H54 (cell line): ENCODE measurements around the gene TJAP1.

Source experiments
- DNase-seq: peaks from one replicate; pipeline ENCODE4 v3.0.0; 2011; ENCODE audit warnings: low spot score, mixed read lengths; ENCODE audit not compliant: insufficient read length
- FAIRE-seq: peaks from 3 replicates; lab custom pipeline; 2011; peaks lifted over from hg19 to GRCh38; lab: Jason Lieb, UNC
- POLR2A ChIP-seq: IDR thresholded peaks from 2 replicates; pipeline ENCODE4 v1.6.1; 2011; ENCODE audit warnings: low read depth, mild to moderate bottlenecking, low read length

TJAP1 gene

DNA sequence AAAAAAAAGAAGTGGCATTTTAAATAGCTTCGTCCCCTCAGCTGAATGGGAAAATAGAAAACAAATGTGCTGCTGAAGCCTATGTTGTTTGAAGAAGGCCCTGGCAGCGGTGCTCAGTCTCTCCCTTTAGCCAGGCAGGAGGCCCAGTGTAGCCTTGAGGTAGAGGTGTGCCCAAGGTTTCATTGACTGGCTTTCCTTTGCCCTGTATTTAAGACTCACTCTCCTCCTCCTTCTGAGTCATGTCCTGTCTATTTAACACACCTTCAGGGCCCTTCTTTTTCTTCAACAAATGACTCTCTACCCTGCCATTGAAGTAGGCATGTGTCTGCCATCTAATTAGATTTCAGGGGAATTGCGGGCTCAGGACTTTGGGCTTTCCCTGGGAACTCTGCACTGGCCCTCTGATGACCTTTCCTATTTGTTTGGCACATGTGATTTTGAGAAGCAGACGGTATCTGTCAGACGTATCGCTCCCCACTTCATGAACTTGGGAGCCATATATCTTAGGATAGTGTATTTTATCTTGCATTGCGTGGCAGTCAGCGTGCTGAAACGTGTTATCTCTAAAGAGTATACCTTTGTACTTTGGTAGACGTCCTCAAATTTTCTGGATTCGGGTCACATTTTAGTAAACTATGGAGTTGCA, 4.3 kb downstream of the TJAP1 start:
- FAIRE-seq (no peak), DNase-seq (no peak)
- TF ChIP-seq POLR2A = no peak

DNA sequence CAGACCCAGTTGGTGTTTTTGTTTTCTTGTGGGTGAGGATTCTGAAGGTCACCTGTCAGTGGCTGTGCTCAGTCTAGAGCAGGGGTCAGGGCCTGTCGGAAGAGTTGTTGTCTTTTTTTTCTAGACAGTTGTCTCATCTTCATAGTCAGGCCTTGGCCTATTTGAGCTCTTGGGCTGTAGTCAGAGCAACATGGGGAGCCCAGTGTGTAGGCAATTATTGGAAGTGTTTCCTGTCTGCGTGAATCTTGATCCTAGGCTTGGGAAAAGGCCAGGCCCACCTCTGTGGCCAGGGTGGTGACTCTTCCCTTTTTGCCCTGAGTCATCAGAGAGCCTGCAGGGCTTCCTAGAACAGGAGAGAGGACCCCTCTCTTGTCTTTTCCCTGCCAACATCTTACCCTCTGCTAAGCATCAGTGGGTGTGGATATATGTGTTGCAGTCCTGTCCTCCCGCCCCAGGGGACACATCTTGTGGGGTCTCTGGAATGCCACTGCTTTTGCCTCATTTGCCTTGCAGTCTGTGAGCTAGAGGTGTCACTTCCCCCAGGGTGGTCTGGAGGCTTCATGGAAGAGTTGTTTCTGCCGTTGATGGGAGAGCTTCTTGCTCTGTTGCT, 11.4 kb downstream of the TJAP1 start:
- DNase-seq (peak; percentile 45), FAIRE-seq (no peak)
- TF ChIP-seq POLR2A = no peak

DNA sequence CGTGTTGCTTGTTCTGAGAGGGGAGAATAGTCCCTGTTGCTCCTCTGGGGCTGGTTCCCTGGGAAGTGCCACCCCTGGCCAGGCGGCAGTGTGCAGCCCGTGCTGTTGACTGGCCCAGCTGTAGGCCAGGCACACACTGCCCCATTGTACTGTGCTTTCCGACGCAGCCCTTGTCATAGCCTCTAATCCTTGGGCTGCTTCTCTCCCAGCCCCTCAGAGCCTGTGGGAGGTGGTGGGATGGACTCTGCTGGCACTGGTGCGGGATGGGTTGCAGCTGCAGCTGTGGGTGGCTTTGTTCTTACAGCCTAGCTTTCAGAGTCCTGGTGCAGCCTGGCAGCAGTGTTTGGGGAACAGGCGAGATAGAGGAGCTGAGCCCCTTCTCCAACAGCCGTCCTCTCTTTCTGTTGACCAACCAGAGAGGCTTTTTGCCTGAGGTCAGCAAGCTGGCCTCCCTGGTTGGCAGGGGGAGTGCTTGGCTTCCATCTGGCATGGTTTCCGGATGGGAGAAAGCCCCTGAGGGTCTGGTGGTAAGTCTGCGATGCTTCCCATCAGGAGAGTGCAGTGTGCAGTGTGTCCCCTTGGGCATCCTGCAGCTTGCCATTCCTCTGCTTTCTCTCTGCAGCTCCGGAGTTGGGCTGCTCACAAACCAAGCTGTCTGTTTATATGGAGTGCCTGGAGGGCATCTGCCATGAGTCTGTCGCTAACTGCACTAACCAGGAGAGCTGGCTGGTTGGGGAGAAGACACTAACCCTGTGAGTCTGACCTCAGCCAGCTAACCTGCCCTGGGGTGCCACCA, 12.1 kb downstream of the TJAP1 start:
- no peak for DNase-seq
- FAIRE-seq = no peak
- TF ChIP-seq POLR2A = no peak

DNA sequence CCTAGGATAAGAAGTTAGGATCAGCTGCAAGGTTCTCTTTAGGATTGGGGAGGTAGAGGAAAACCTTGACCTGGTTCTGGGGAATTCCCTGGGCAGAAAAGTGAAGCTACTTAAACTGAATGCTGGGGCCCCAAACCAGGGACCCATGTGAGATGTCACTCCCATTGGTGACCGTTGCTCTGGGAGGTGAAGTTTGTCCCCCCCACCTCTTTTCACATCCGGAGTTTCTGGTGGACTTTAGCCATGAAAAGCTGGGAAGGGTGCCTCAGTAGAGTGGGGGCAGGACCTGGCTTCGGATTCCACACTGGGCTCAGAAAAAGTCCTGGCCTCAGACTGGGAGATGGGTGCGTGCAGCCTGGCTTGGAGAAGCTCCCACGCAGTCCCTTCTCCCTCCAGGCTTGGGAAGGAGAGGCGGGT, 13.2 kb downstream of the TJAP1 start:
- no peak for FAIRE-seq
- TF ChIP-seq POLR2A = no peak
- no peak for DNase-seq

DNA sequence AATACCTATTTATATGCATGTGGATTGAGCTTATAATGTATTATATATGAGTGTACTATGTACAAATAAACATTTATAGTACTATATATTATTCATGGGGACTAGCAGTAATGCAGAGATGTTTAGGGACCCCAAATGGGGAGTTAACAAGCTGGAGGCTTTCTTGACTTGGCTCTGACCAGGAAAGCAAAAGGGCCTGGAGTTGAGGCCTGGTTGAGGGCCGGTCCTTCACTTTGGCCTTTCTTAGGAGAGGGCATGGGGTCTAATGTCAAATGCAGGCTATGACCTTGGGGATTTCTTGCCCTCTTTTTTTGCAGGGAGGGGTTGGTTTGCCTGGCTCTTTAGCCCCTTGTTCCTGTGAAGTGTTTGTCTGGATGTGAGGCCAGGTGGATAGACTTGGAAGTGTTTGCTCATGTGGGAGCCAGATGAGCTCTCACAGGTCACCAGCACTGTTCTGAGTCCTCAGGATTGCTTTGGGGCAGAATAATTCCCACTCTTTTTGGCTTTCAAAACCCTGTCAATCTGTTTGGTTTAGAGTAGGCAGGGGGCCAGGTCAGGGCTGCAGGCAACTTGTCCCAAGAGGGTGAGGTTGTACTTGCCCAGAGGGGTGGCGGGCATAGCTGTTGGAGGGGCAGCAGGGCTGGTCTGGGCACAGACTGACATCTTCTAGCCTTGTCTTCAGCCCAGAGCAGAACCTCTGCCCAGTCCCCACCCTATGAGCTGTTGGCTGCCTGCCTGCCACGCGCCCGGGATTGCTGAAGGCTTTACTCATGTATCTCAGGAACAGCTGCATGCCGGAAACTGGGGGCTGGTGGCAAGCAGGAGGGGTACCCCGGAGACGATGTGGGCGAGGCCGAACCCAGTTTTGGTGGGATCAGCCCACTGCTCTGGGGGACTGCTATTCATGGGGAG, 14.6 kb downstream of the TJAP1 start:
- no peak for FAIRE-seq
- DNase-seq = peak; percentile 72

DNA sequence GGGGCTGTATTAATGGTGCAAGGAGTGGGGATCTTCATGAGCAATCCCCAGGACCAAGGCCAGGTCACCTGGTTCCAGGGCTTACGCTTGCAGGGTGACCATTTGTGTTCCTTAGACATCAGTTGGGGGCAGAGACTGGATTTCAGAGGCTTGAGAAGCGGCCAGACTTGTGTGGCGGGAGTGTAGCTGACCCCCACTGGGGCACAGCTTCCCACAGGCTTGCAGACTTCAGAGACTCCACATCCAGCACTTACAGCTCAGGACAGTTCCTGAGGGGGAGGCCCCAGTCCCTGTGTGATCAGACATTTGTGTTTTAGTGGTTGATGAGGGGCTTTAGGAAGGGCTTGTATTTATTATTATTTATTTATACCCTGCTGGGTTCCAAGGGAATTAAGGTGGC, 15.3 kb downstream of the TJAP1 start:
- no peak for FAIRE-seq
- no peak for TF ChIP-seq POLR2A

More for the DNA sequence above, 14.6 kb downstream of the TJAP1 start:
- no peak for TF ChIP-seq POLR2A

DNA sequence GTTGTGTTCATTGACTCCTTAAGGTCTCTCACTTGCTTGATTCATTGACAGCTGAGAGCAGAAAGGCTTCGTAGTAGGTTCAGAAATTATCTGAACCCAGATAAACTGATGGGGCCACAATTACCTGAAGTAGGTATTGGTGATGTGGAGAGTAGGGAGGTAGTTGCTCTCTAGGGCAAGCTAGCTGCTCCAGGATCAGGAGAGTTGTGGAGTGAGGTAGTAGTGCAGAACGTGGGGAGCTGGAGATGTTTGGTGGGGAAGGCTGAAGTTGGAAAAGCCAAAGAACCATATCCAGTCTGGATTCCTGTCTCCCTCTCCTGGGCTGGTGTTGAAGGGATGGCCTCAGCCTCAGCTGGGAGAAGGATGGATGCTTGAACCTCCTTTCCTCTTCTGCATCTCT, 15.9 kb downstream of the TJAP1 start:
- TF ChIP-seq POLR2A = no peak
- no peak for DNase-seq
- FAIRE-seq = no peak

More for the DNA sequence above, 15.3 kb downstream of the TJAP1 start:
- DNase-seq = no peak

DNA sequence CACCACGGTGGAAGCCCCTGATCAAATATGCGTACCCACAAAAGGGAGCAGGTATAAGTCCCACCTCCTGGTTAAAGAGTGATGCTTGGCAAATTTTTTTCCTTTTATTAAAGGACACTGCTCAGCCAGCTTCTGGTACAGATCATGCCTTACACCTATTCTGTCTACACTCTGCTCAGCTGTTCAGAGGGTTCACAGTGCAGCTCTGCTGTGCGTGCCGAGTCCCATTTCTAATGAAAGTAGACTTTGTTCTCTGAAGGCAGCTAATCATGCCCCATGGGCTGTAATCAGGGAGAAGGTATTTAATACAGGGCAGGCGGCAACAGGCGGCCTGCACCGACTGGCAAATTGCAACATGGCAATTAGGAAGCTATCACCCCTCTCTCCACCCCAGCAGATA, 16.5 kb downstream of the TJAP1 start:
- no peak for TF ChIP-seq POLR2A
- DNase-seq (no peak), FAIRE-seq (no peak)

DNA sequence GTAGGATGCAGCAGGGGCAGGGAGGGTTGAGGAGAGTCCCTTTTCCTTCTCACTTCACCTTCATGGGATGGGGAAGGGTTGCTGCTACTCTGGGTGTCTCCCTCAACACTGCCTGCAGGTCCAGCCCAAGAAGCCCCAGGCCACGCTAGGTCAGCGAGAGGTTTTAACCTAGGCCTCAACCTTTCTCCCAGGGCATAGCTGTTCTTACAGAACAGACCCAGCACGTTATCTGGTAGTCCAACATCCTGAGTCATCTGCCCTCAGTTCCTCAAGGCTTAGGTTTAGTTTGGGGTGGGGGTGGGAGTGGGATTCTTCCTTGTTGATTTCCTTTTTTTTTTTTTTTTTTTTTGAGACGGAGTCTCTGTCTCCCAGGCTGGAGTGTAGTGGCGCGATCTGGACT, 17.0 kb downstream of the TJAP1 start:
- no peak for TF ChIP-seq POLR2A
- no peak for FAIRE-seq

DNA sequence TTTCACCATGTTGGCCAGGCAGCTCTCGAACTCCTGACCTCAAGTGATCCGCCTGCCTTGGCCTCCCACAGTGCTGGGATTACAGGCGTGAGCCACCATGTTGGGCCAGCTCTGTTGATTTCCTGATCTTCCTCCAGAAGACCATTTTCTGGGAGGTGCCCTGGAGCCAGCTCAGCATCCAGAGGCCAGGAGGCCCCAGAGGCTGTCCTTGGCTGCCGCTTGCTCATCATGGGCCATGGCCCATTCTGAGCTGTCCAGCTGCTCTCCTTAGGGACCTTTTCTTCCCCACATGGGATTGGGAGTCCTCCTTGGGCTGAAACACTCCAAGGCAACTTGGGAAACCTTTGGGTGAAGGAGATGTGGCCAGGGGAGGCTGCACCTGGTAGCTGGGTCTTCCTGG, 17.4 kb downstream of the TJAP1 start:
- no peak for DNase-seq
- no peak for TF ChIP-seq POLR2A
- FAIRE-seq = no peak

More for the DNA sequence above, 17.0 kb downstream of the TJAP1 start:
- DNase-seq = no peak

DNA sequence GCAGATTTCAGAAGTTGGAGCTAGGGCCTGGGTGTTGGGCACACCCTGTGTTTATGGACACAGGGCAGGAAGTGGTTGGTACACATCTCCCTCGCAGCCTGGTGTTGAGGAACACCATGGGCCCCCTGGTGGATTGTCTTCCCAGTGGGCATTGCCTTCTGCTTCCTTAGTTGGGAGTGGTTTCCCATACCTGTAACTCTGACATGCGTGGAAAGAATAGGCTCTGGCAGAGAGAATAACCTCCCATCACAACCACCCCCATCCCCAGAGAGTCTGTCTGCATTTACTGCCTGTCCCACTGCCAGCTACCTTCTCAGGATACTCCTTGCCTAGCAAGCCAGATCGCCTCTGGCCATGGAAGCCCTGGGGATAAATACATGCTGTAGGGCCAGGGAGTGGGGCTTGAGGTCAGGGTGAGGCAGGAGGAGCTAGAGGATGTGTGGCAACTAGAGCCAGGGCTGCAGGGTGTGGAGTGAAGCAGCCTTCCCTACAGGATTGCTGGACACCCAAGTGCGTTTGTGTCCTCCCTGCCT, 18.1 kb downstream of the TJAP1 start:
- DNase-seq (no peak), FAIRE-seq (no peak)
- no peak for TF ChIP-seq POLR2A

DNA sequence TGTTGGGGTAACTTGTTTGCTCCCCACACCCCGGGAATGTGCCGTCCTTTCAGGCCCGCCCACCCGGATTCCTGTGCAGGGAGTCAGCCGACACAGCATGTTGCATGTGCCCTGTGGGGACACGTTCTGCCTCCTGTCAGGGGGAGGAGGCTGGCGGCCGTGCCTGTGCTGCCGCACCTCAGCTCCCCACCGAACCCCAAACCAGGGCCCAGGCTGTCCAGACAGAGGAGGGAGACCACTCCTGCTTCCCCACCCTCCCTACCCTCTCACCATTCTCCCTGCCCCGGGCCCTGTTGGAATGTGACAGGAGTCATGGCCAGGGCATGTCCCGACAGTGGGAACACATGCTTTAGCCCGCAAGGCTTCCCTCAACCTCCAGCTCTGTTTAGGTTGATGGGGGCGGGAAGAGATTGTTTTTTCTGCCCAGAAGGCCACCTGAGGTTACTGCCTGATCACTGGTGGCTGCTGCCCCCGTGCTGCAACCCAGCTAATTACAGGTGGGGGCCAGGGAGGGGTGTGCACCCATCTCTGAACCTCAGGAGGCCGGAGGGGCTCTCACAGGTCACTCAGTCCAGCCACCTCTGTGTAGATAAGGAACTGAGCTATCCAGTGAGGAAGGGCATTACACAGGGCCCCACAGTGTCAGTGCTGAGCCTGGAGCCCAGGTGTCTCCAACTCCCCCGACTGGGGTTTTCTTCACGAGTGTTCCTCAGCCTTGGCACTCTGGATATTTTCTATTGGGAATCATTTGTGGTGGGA, 19.2 kb downstream of the TJAP1 start:
- FAIRE-seq (no peak), DNase-seq (peak; percentile 93)
- no peak for TF ChIP-seq POLR2A

DNA sequence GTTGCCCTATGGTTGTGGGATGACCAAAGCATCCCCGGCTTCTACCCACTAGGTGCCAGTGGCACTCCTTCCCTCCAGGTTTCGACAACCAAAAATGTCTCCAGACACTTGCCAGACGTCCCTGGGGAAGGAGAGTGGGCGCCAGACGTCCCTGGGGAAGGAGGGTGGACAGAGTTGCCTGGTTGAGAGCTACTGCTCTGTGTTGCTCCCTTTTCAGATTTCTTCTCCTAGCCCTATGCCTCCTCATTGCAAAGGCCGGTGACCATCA, 19.7 kb downstream of the TJAP1 start:
- FAIRE-seq (no peak), DNase-seq (no peak)
- no peak for TF ChIP-seq POLR2A
